ENCODE measurements around the gene TMEM123. TPM values are rescaled to one million over a fixed set of nuclear protein-coding genes. Genes with fewer than 3 reads are reported as not detected.

TMEM123 gene
- total RNA-seq, 4 donors from 2014 or later: 282 to 506 (median 336) TPM

GRCh38 chr11:102414559-102414958 lies 38.0 kb downstream of the TMEM123 start:
- Histone ChIP-seq H3K36me3 (peaks cover 0 to 3% of the 10 kb centered on the region in 2 donors), H3K9me3 (no peaks in the 10 kb centered on the region), H3K27me3 (no peaks in the 10 kb centered on the region), H3K4me1 (peaks cover 7 to 17% of the 10 kb centered on the region in 2 donors), H3K27ac (no peak overlapping the region), H3K4me3 (replicated peaks in 1 of 3) (no peak overlapping the region)
- 93 to 95% methylated on average over 2 of the region's 2 CpGs for WGBS, 2 donors
- TF ChIP-seq CTCF (IDR thresholded peaks at IDR 0.05) (no peak), POLR2A (IDR thresholded peaks at IDR 0.05) (no peak)
- no peak for DNase-seq
- intact Hi-C loops (cut with DNase I): no loop called here

- peaks cover 0 to 4% of the 10 kb centered on the region in 2 donors for H3K36me3 ChIP-seq
- TF ChIP-seq POLR2A (IDR thresholded peaks at IDR 0.05): no peak
- TF ChIP-seq CTCF (IDR thresholded peaks at IDR 0.05): no peak
Measured at GRCh38 chr11:102413497-102413896, 39.1 kb downstream of the TMEM123 start.

GRCh38 chr11:102411142-102411541 lies 41.4 kb downstream of the TMEM123 start:
- 95 to 96% methylated on average over 7 of the region's 7 CpGs for WGBS, 2 donors
- TF ChIP-seq CTCF (IDR thresholded peaks at IDR 0.05): no peak
- TF ChIP-seq POLR2A (IDR thresholded peaks at IDR 0.05): no peak

More at GRCh38 chr11:102413497-102413896, 39.1 kb downstream of the TMEM123 start:
- Histone ChIP-seq H3K27ac (no peak overlapping the region), H3K27me3 (no peaks in the 10 kb centered on the region), H3K4me3 (replicated peaks in 1 of 3) (no peak overlapping the region), H3K9me3 (no peaks in the 10 kb centered on the region), H3K4me1 (peaks cover 7 to 17% of the 10 kb centered on the region in 2 donors)
- intact Hi-C loops (cut with DNase I): no loop called here
- WGBS, 2 donors: 90 to 98% methylated on average over 2 to 4 of the region's 4 CpGs
- DNase-seq: no peak

GRCh38 chr11:102410382-102410784 lies 42.2 kb downstream of the TMEM123 start:
- Histone ChIP-seq H3K27ac (no peak overlapping the region), H3K4me3 (replicated peaks in 1 of 3) (no peak overlapping the region), H3K27me3 (no peaks in the 10 kb centered on the region), H3K36me3 (peaks cover 0 to 4% of the 10 kb centered on the region in 2 donors), H3K9me3 (no peaks in the 10 kb centered on the region), H3K4me1 (peaks cover 14 to 21% of the 10 kb centered on the region in 2 donors)
- intact Hi-C loops (cut with DNase I): no loop called here
- TF ChIP-seq POLR2A (IDR thresholded peaks at IDR 0.05) (no peak), CTCF (IDR thresholded peaks at IDR 0.05) (no peak)
- DNase-seq: no peak
- WGBS, 2 donors: 84 to 91% methylated on average over 5 of the region's 5 CpGs

More at GRCh38 chr11:102411142-102411541, 41.4 kb downstream of the TMEM123 start:
- Histone ChIP-seq H3K4me3 (replicated peaks in 1 of 3) (no peak overlapping the region), H3K27me3 (no peaks in the 10 kb centered on the region), H3K4me1 (peaks cover 16 to 25% of the 10 kb centered on the region in 2 donors), H3K9me3 (no peaks in the 10 kb centered on the region), H3K27ac (no peak overlapping the region), H3K36me3 (peaks cover 0 to 4% of the 10 kb centered on the region in 2 donors)
- intact Hi-C loops (cut with DNase I): no loop called here
- no peak for DNase-seq

GRCh38 chr11:102408339-102408738 lies 44.2 kb downstream of the TMEM123 start:
- Histone ChIP-seq H3K4me3 (replicated peaks in 1 of 3) (no peak overlapping the region), H3K36me3 (peaks cover 0 to 4% of the 10 kb centered on the region in 2 donors), H3K4me1 (peaks cover 8 to 17% of the 10 kb centered on the region in 2 donors), H3K27me3 (no peaks in the 10 kb centered on the region), H3K9me3 (no peaks in the 10 kb centered on the region), H3K27ac (no peak overlapping the region)
- DNase-seq: no peak
- TF ChIP-seq CTCF (IDR thresholded peaks at IDR 0.05) (no peak), POLR2A (IDR thresholded peaks at IDR 0.05) (no peak)
- WGBS, 2 donors: 85 to 88% methylated on average over 1 of the region's 1 CpG
- intact Hi-C loops (cut with DNase I): no loop called here
